GM12891 (cell line): ENCODE data around the gene FBLN2.

ENCODE experiments used
- POLR2A ChIP-seq: IDR thresholded peaks from 2 replicates; pipeline ENCODE4 v1.6.1; 2011; ENCODE audit warnings: low read depth, low read length, control low read depth
- POLR2AphosphoS5 ChIP-seq: IDR thresholded peaks from 2 replicates; pipeline ENCODE4 v1.6.1; 2011; ENCODE audit warnings: low read depth, low read length, control low read depth
- TAF1 ChIP-seq: IDR thresholded peaks from 2 replicates; pipeline ENCODE4 v1.6.1; 2011; ENCODE audit warnings: low read depth, low read length, control low read depth

GRCh38 chr3:13624671-13625125, 75.8 kb downstream of the FBLN2 start:
- TF ChIP-seq POLR2A (no peak), POLR2AphosphoS5 (no peak), TAF1 (no peak)
